Hematopoietic multipotent progenitor cell (in vitro differentiated cells): ENCODE results near the gene COL4A4. TPM values are rescaled to one million over a fixed set of nuclear protein-coding genes. Genes with fewer than 3 reads are reported as not detected.

Source experiments
- DNase-seq, 3 donors: peaks; one replicate each; pipeline ENCODE4 v3.0.0-alpha.2; 2011 to 2015; ENCODE audit warnings: low read depth in 2 of 3, low spot score in 2 of 3
- total RNA-seq: library from RNA; depleted of rRNA; stranded (reverse); fragments of >200 nt; gene quantifications from one replicate; pipeline ENCODE4 v1.2.3, GENCODE V29; 2012

Gene COL4A4
- total RNA-seq, 1 donor, result not detected

DNA sequence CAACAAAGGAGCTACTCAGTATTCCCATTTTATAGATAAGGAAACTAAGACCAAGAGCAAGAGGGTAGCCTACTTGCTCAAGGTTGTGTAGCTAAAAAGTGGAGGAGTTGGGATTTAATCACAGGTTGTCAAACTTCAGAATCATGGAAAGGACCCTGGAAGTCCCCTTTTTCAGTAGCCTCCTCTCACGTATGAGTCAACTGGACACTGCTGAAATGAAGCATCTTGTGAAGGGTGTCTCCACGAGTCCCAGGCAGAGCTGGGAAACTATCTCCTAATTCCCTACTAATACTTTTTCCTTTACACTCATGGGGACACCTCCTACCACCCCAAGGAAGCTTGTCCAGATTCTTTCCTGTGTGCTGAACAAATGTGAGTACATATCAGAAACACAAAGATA, 172.3 kb downstream of the COL4A4 start:
- DNase-seq, result no peak

DNA sequence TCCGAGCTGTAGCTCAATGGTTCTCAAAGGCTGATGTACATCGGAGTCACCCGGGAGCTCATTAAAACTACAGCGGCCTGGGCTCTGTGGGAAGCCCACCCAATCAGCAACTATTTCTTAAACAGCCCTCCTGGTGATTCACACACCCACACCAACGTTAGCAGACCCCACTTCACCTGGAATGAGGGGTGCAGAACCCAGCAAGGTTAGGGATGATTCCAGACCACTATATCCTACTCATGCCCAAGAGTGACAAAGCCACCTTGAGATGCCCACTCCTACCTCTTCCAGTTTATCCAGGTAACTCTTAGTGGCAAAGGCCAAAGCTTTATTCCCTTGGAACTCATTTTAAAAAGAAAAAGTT, 178.4 kb downstream of the COL4A4 start:
- no peak for DNase-seq

DNA sequence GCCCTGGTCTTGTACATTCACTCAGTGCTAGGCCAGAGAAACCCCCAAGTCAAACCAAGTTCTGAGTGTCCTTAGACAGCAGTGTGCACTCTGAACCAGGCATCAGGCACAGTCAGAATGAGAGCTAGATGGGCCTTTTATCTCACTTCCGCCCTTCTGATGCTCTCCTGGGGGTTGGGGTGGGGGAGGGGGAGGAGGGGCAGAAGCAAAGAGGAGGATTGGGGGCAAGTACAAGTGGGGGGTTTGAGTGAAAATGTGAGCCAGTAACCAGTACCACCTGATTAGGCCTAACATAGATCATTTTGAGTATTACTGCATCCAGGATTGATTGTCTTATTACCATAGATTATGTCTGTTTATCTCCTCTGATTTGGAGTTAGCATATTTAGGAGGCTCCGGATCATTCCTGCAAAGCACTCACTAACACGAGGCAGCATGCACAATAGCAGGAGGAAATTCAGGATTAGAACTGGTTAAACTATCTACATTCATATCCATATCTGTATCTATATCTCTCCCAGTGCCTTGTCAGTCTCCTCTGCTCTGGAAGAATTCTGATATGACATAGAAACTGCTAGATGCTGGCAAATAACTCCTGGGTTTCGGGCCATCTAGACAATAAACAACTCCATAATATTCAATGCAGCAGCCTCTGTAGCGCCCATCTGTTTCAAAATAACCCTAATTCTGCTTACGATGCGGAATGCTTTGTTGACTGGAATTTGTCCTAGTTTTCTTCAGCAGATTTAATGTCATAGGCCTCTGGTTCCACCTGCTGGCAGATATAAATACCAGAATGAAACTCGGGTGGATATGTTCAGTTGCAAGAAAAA, 179.0 kb downstream of the COL4A4 start:
- peak; percentile 3 to 56 (median 8) for DNase-seq

DNA sequence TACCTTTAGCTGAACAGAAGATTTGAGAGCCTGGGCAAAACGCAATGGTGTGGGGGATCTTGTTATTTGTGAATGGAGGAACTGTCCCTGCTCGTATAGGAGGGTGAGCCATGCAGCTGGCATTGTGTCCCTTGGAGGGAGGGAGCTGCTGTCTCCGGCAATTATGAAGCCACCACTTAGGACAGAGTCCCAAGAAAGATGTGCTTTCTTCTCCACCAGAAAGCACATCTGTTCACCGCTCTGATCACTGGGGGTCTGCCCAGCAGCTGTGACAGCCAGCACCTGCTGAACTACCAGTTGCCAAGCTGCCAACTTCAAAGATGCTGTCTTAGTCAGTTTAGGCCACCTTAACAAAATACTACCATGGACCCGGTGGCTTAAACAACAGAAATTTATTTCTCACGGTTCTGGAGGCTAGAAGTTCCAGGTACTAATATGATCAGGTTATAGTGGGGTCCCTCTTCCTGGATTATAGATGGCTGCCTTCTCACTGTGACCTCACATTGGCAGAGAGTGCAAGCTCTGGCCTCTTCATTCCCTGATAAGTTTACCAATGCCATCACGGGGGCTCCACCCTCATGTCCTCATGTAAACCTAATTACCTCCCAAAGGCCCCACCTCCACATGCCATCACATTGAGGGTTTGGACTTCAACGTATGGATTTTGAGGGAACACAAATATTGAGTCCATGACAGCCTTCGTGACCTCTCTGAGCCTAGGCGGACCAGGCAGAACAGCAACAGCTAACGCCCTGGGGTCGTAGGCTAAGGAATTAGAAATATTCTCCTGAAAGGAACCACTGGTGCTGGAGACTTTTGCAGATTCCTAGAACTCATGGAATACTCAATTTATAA, 179.9 kb downstream of the COL4A4 start:
- DNase-seq, result no peak

DNA sequence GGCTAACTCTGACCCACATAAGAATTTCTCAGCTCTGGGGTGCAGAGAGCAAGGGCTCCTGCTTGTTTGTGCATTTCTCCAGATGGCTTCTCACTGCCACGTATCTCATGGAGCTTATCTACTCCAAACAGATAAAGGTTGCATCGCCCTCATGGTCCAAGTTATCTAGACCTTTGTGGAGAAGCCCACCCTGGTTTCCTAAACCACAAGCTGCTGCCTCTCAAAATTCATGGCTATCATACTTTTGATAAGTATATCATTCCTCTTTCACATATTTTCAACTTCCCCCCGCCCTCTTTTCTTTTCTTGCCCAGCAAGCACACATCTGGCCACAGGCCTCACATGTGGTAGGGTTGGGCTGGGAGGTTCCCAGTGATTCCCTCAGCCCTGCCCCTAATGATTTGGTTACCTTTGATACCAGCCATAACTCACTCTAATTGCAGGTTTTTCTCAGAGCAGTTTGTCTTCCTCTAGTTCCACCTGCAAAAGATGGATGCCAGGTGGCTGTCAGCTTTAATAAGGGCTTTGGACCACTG, 182.1 kb downstream of the COL4A4 start:
- DNase-seq, result peak in 2 of 3 donors; percentile 9 to 24

DNA sequence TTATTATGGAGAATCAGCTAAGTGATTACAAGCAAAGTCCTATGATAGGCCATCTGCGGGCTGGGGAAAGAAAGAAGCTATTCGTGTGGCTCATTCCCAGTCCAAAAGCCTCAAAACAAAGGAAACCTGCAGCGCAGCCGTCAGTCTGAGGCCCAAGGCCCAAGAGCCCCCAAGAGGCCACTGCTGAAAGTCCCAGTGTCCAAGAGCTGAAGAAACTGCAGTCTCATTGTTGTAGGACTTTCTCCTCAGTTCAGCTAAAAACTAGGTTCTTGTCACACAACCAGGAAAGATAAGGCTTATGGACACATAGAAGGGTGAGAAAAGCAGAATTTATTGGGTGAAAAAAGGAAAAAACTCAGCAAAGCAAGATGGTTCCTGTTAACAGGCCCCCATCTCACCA, 185.0 kb downstream of the COL4A4 start:
- no peak for DNase-seq

DNA sequence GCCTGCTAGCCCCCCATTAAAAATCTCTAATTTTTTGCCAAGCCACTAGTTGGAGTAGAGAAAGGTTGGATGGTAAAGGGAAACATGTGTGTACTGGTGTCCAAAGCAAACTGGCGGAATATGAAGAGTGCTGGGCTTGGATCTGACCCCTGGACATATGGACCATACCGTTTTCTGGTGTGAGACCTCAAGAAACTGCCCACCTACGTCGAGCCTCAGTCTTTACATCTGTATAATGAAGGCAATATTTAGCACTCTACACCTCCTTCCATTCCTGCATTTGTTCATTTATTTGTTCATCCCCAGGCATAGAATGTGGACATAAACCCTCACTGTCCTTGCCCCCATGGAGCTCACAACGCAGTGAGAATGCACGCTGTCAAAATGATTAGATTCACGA, 185.7 kb downstream of the COL4A4 start:
- no peak for DNase-seq

DNA sequence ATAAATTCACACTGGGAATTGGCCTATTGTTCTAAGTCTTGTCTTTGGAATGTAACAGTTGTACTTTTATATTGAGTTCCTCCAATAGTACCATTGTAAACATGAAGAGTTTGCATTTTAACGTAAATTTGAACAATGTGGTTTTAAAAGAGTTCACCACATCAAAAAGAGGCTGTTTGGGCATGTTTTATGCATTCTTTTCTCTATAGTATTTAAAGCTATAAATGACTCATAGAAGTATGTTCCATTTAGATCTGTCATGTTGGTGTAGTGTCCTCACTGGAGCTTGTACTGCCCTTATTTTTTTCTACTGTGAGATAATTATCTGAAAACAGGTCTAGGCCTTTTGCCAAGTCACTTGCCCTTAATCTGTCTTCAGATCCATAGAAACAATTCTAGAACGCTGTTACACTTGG, 186.2 kb downstream of the COL4A4 start:
- no peak for DNase-seq

DNA sequence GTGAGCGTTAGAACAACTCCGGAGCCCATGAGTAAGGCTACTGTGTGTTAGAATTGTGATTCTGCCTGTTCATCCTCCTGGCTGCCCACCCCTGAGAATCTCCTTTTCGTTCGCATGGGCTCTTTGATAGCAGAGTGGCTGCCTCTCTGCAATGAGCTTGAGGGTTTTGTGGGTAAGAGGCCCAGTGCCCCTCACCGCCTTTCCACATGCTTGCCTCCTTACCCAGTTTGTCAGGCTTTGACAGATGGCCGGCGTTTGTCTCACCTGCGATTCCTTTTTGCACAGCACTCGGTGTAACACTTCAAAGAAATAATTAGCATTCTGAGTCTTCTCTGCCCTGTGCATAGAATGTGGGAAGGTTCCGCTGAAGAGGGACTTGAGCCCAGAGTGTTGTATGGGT, 190.2 kb downstream of the COL4A4 start:
- DNase-seq, result no peak

DNA sequence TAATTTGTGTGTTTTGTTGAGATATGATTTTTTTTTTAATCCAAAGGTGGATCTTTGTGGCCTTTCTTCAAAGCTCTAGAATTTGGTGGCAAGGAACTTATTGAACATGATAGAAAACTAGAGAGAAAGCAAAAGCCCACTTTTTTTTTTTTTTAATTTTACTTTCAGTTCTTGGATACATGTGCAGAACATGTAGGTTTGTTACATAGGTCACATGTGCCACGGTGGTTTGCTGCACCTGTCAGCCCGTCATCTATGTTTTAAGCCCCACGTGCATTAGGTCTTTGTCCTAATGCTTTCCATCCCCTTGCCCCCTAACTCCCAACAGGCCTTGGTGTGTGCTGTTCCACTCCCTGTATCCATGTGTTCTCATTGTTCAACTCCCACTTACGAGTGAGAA, 192.2 kb downstream of the COL4A4 start:
- DNase-seq, result no peak

DNA sequence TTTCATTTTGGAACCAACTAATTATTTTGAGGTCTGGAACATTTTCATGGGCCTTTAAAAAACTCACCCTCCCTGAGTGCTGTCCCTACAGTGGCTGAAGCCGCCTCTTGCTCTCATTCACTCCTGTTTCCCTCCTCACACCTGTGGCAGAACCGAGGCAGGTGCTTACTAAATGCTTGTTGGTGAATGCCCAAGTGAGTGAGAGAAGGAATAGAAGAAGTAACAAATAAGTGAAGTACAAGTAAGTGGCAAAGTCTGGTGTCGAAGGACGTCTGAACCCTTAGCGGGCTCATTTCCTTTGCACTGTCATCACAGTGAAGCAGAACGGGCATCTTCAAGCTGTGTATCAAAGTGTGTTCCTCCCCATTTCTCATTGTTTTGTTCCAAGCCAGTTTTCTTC, 192.9 kb downstream of the COL4A4 start:
- DNase-seq, result no peak

DNA sequence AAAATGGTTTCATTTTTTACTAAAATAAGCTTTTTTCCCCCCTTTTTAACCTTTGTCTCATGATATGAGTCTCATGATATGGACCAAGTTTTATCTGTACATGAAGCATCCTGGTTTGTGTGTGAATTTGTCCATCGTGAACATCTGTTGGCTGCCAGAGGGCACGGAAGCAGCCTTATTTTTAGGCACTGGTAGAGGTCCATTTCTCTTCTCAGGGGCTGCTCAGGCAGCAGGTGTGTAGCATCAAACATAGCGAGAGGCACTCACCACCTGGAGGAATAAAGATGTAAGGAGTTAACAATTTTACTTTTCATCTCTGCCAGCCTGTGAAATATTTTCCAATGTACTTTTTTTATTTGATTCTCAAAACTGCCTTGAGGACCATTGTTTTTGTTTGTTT, 193.6 kb downstream of the COL4A4 start:
- DNase-seq, result no peak

DNA sequence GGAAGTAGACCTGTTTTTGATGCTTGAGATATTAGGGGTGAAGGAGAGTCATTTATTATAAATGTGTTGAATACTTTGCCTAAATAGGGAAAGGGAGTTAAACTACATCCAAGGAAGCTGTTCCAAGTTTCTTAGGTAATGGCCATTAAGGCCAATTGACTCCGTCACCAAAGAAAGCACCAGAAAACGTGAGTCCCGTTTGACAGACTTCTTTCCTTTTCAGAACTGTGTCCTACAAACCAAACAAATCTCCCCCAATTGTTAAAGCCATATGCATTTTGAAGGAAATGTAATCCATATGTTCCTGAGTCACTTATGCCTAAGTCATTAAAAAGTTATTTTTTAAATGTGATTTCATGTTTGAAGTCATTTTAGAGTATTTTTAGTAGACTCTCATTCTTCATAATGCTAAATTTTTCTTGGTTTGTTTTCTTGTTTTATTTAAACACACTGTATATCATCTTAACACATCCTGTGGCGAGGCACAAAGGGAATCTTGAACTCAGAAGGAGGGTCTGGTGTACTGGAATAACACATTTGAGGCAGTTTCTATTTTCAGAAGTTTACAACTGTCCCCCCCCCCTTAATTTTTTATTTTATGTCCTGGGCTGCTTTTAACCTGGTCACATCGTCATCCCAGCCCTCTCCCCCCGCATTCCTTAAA, 194.5 kb downstream of the COL4A4 start:
- no peak for DNase-seq

DNA sequence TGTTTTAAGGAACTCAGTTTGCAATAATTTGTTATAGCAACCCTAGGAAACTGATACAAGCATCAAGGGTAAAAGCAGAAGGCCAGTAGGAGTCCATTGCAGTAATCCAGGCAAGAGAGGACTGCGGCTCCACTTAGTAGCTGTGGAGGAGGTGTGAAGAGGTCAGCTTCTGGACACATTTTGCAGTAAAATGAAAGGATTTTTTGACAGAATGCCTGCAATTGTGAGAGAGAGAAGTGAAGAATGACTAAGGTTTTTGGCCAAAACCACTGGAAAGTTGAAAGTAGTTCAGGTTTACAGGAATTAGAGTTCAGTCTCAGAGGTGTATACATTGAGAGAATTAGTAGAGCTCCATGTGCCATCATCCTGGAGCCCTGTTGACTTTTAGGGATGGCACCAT, 198.6 kb downstream of the COL4A4 start:
- DNase-seq, result no peak

DNA sequence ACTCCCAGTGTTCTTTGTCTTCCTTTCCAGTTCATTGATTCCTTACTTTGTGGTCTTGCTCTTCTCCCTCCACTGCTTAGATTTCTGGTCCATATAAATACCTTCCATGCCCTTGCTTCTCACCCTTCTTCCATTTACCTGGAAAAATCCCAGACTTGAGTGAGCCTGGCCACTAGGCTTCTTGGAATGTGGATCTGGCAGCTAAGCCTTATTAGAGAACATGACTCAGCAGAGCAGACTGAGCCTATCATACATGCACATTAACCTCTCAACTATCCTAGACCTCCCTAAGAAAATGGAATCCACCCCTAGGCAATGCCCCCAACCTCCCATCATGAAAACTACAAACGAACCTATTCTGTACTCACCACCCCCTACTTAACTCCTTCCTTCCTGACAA, 200.5 kb downstream of the COL4A4 start:
- DNase-seq, result no peak

DNA sequence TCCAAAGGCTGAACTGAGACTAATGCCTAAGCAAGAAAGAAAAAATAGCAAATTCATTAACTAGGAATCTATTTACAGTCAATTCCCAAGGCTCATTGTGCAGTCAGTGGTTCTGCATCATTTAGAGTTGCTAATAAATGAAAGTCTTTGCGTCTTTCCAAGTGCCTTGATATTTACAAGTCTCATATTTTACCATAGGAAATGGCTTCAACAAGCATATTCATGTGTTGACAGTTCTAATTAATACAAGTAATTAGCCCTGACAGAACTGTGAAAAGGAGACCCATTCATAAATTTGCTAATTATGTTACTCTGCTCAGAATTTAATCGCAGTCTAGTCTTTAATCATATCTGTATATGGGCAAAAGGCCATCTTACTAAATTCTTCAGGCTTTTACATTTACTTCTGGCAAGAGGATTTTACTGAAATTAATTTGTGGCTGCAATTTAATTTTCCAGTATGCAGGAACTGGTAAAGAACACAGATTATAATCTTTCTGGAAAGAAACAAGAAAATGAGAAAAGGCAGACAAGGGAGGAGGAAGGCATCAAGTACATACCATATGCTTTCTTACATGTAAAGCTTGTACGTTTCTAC, 201.7 kb downstream of the COL4A4 start:
- no peak for DNase-seq

DNA sequence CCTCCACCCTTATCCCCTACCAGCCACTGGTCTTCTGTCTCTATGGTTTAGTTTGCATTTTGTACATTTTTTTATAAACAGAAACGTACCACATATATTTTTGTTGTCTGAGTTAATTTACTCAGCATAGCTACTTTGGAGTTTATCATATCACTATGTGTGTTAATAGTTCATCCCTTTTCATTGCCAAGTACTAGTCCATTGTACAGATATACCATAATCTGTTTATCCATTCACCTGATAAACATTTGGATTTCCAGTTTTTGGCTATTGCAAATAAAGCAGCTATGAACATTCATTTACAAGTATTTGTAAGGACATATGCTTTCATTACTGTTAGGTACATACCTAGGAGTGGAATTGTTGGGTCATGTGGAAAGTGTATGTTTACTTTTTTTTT, 204.6 kb downstream of the COL4A4 start:
- DNase-seq, result no peak

DNA sequence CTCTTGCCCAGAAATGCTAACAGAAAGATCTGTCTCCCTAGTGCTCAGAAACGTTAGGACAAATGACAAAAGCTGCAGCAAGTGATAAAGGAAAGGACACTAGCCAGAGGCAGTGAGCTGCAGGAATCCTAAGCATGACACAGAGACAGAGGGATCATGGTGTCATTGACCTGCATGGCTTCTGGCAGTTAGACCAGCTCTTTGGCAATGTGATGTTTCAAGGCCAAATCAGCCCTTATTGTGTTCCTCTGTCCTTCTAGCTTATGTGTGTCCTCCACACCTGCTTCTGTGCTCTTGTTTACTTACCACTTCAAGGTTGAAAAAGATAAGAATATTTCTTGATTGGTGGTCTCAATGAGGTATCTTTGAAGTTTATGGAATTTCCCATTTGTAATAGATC, 207.3 kb downstream of the COL4A4 start:
- no peak for DNase-seq

DNA sequence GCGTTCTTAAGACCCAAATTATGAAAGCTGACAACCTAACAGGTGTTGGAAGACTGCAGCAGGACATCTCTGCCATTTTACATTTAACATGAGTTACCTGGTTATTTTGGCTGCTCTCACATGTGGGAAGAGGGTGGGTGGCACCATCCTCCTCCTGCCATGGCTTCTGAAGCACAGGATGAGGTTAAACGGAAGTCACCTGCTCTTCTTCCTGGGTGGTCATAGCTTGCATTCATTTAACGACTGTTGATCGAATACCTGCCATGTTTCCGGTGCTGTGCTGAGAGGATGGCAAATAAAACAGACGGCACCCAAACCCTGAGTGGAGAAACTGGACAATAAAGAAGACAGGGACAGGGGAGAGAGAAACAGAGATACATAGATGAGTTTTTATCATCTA, 210.2 kb downstream of the COL4A4 start:
- no peak for DNase-seq

DNA sequence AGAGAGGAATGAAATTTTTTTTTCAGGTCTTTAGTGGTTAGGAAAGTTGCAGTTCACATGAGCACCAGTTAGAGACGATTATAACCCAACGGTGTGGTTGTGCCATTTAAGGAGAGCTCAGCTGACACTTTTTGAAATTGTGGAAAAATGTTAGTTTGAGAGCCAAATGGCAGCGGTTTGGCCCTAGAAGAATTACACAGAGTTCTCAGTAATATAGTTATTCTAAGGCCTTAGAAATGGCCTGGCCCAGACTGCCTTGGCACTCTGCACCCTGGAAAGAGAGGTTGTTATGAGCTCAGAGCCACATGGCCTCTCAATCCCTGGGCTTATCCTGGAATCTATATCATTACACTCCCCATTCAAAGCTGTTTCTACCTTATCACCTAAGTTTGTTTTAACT, 210.8 kb downstream of the COL4A4 start:
- DNase-seq, result no peak
